Endothelial cell of umbilical vein (primary cell): ENCODE measurements around the gene RFC5. TPM values are rescaled to one million over a fixed set of nuclear protein-coding genes. Genes with fewer than 3 reads are reported as not detected.

Experiments used
- BruUV-seq: library from RNA; stranded (reverse); fragments of 400-500 nt; replicated peaks from 2 replicates; lab custom pipeline; 2021; lab: Mats Ljungman, UMichigan
- CTCF ChIA-PET: fragments of 300-600, 350-600 bp; sonication (Branson Sonifier 250); formaldehyde crosslinking; loops from one replicate; lab custom pipeline; 2021; ENCODE audit warnings: antibody characterized with exemption, inconsistent platforms; lab: Charles Lee
- POLR2A ChIA-PET: fragments of 300-600, 350-600 bp; sonication (Branson Sonifier 250); formaldehyde crosslinking; loops from one replicate; lab custom pipeline; 2021; ENCODE audit warnings: antibody characterized with exemption, inconsistent platforms; lab: Charles Lee
- DNase-seq: peaks from one replicate; pipeline ENCODE4 v3.0.0-alpha.2; 2011; ENCODE audit warnings: low read depth, low spot score
- FAIRE-seq: peaks from 2 replicates; lab custom pipeline; 2011; peaks lifted over from hg19 to GRCh38; lab: Jason Lieb, UNC
- H2AFZ ChIP-seq: 2 replicates; pipeline ENCODE4 v1.6.0; 2012; ENCODE audit warnings: low read depth, low read length, control low read depth, inconsistent platforms
- H3K27ac ChIP-seq: 2 replicates; pipeline ENCODE4 v1.5.1; 2011; ENCODE audit warnings: low read depth, mild to moderate bottlenecking, control low read depth, low read length, moderate library complexity; ENCODE audit not compliant: insufficient read depth
- H3K27me3 ChIP-seq, 2 experiments: 2 replicates each; pipeline versions ENCODE4 v1.6.0 to v1.6.1; 2011; ENCODE audit warnings: low read length in 2 of 2, mixed read lengths in 1 of 2; ENCODE audit not compliant: control insufficient read depth in 2 of 2, insufficient read depth in 2 of 2
- H3K36me3 ChIP-seq, 2 experiments: 2 replicates in 1 of 2; 3 replicates in 1 of 2; pipeline ENCODE4 v1.5.1; 2011; ENCODE audit warnings: low read length in 2 of 2, mild to moderate bottlenecking in 1 of 2, moderate library complexity in 1 of 2; ENCODE audit not compliant: control insufficient read depth in 2 of 2, insufficient read depth in 2 of 2; ENCODE audit errors: extremely low read depth in 1 of 2
- H3K4me1 ChIP-seq: 3 replicates; pipeline ENCODE4 v1.5.1; 2011; ENCODE audit warnings: mild to moderate bottlenecking, low read length; ENCODE audit not compliant: control insufficient read depth, insufficient read depth; ENCODE audit errors: extremely low read depth
- H3K4me2 ChIP-seq: 2 replicates; pipeline ENCODE4 v1.6.1; 2011; ENCODE audit warnings: low read length, control low read depth, mixed read lengths; ENCODE audit not compliant: insufficient read depth
- H3K4me3 ChIP-seq, 3 experiments: fragments of 200-600 bp in 1 of 3; sonication (generic), shearing (Covaris generic) in 1 of 3; replicated peaks in 1 of 3; 2 replicates each; pipeline ENCODE4 v1.5.1; 2011 to 2016; ENCODE audit warnings: control low read depth in 3 of 3, low read length in 3 of 3, mild to moderate bottlenecking in 2 of 3, inconsistent platforms in 1 of 3, low read depth in 1 of 3, moderate library complexity in 1 of 3; ENCODE audit not compliant: insufficient read depth in 1 of 3
- H3K79me2 ChIP-seq: 2 replicates; pipeline ENCODE4 v1.6.0; 2012; ENCODE audit warnings: low read length, inconsistent platforms; ENCODE audit not compliant: control insufficient read depth, insufficient read depth
- H3K9ac ChIP-seq: replicated peaks from 2 replicates; pipeline ENCODE3; 2011; ENCODE audit warnings: low read length, control low read depth; ENCODE audit not compliant: insufficient read depth; ENCODE audit errors: extremely low read depth
- H3K9me1 ChIP-seq: replicated peaks from 3 replicates; pipeline ENCODE4 v1.6.0; 2011; ENCODE audit warnings: mild to moderate bottlenecking, low read length; ENCODE audit not compliant: control insufficient read depth, insufficient read depth; ENCODE audit errors: extremely low read depth
- H3K9me3 ChIP-seq: replicated peaks from 2 replicates; pipeline ENCODE4 v1.5.1; 2012; ENCODE audit warnings: low read length, inconsistent platforms; ENCODE audit not compliant: control insufficient read depth, insufficient read depth
- H4K20me1 ChIP-seq: replicated peaks from 2 replicates; pipeline ENCODE3; 2011; ENCODE audit warnings: mild to moderate bottlenecking, low read length; ENCODE audit not compliant: control insufficient read depth, insufficient read depth; ENCODE audit errors: extremely low read depth
- CTCF ChIP-seq, 2 donors: IDR thresholded peaks; 1 replicate in 1 of 2; 2 replicates in 1 of 2; pipeline ENCODE4 v1.5.1; 2011; ENCODE audit warnings: low read length in 2 of 2, mild to moderate bottlenecking in 2 of 2, moderate library complexity in 2 of 2, control low read depth in 1 of 2, inconsistent platforms in 1 of 2, low read depth in 1 of 2; ENCODE audit not compliant: insufficient read depth in 1 of 2; ENCODE audit errors: extremely low read depth in 1 of 2
- EZH2 ChIP-seq: IDR thresholded peaks from 2 replicates; pipeline ENCODE4 v1.6.1; 2012; ENCODE audit warnings: borderline replicate concordance, low read depth, mild to moderate bottlenecking, moderate library complexity, low read length, inconsistent platforms; ENCODE audit not compliant: severe bottlenecking
- FOS ChIP-seq: IDR thresholded peaks from 2 replicates; pipeline ENCODE4 v1.6.1; 2011; ENCODE audit warnings: mild to moderate bottlenecking, low read length, moderate library complexity, borderline replicate concordance; ENCODE audit not compliant: insufficient read depth
- GATA2 ChIP-seq: IDR thresholded peaks from 2 replicates; pipeline ENCODE4 v1.7.0; 2011; ENCODE audit warnings: low read depth, mild to moderate bottlenecking, moderate library complexity, mixed read lengths, low read length; ENCODE audit not compliant: insufficient read length, insufficient read depth
- JUN ChIP-seq: IDR thresholded peaks from 2 replicates; pipeline ENCODE4 v1.6.1; 2011; ENCODE audit warnings: borderline replicate concordance, low read depth; ENCODE audit not compliant: insufficient read length, insufficient read depth
- MYC ChIP-seq: IDR thresholded peaks from one replicate; pipeline ENCODE4 v1.6.1; 2011; ENCODE audit warnings: mild to moderate bottlenecking, low read depth, low read length
- POLR2A ChIP-seq: IDR thresholded peaks from 2 replicates; pipeline ENCODE4 v1.6.1; 2012; ENCODE audit warnings: low read depth, mild to moderate bottlenecking, control low read depth, low read length
- POLR2AphosphoS5 ChIP-seq: IDR thresholded peaks from 2 replicates; pipeline ENCODE4 v1.6.1; 2012; ENCODE audit warnings: low read depth, mild to moderate bottlenecking, control low read depth, low read length, moderate library complexity; ENCODE audit not compliant: insufficient read depth
- dilution Hi-C: fragments of 300-500 bp; cut with MboI; formaldehyde crosslinking; loops from one replicate; pipeline ENCODE4 v1.15.0; 2019; ENCODE audit warnings: low sequenced_read_pairs; ENCODE audit not compliant: extremely low pct_ligation_motif_present
- intact Hi-C: fragments of 100-400 bp; cut with micrococcal nuclease; formaldehyde crosslinking; loops from one replicate; pipeline ENCODE4 v1.10.0; 2022
- polyA plus RNA-seq, 4 experiments: library from polyadenylated mRNA; depleted of rRNA in 3 of 4; stranded (reverse) in 3 of 4; unstranded in 1 of 4; fragments of >200 nt; gene quantifications; 2 replicates each; pipeline versions ENCODE4 v1.2.1 to v1.2.3, GENCODE V29; 2011 to 2012; ENCODE audit warnings: missing spikeins in 1 of 4
- total RNA-seq: library from RNA; stranded (reverse); gene quantifications from 2 replicates; pipeline ENCODE4 v1.2.3, GENCODE V29; 2021
- TF ChIP-seq, protein P1 (sequence below): IDR thresholded peaks from 2 replicates; pipeline ENCODE4 v1.6.1; 2011; ENCODE audit not compliant: insufficient read depth, insufficient read length

Gene RFC5
- total and polyA plus RNA-seq, 2 donors (not counting 3 experiments of a cell fraction or from before 2014, with no cell fraction given): 18.1 to 23.3 TPM

DNA sequence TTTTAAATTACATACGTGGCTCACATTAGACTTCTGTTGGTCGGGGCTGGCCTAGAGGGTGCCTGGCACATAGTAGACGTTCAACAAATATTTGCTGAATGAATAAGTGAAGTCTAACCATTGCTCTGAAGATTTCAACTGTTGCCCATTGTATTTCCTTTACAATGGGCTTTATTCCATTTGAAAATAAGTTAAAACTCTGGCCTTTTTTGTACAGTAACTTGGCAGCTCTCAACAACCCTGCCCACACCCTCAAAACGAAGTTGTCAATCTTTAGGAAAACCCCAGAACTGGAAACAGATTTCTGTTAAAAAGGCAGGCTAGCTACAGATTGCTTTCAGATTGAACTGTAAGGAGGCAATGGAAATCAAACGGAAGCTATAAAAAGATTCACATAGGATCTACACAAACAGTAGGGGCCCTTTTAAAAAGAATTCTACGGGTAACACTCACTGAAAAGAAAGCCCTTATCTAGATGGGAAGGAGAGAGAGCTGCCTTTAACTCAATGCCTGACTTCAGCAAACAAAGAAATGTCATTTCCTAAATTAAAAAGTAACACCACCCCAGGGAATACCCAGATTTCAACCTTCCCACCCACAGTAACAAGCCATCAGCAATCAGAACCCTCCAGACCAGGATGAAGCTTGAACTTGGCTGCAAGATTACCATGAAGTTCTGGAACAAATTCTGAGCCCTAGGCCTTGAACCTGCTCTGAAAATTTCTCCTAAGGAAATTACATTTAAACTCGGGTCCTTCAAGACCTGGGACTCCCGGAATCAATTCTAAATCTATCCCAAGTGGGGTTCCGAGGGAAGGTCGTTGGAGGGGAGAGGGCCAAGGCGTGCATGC, 43.1 kb downstream of the RFC5 start:
- no peaks in the 10 kb centered on the region for H3K36me3 ChIP-seq
- FAIRE-seq (peak; percentile 74), DNase-seq (peak; percentile 55)
- H3K9me1 ChIP-seq: no peaks in the 10 kb centered on the region
- TF ChIP-seq GATA2 (peak; percentile 13), POLR2AphosphoS5 (no peak)
- H3K4me2 ChIP-seq: peak overlapping the region; percentile 64
- dilution Hi-C loops: no loop called here
- H3K27me3 ChIP-seq: no peaks in the 10 kb centered on the region
- POLR2A ChIA-PET: no interaction called here
- peak overlapping the region; percentile 64 for H3K27ac ChIP-seq
- H4K20me1 ChIP-seq: no peaks in the 10 kb centered on the region
- BruUV-seq: TSS peak; percentile 39
- no peaks in the 10 kb centered on the region for H3K9me3 ChIP-seq
- H2AFZ ChIP-seq: no peak overlapping the region
- peak overlapping the region; percentile 50 to 79 (median 61) for H3K4me3 ChIP-seq
- peak overlapping the region; percentile 87 for H3K9ac ChIP-seq
- peaks cover 25% of the 10 kb centered on the region for H3K4me1 ChIP-seq
- intact Hi-C loops: no loop called here
- CTCF ChIA-PET: interaction anchor here (0.7 to 1.1 kb wide), 4 partner anchors 25 to 185 kb away, joined by 3 to 4 read pairs (median 4); no protein-coding TSS in a partner anchor
- H3K79me2 ChIP-seq: peaks cover 28% of the 10 kb centered on the region

GRCh38 chr12:118060301-118061010, 44.0 kb downstream of the RFC5 start:
- no peaks in the 10 kb centered on the region for H4K20me1 ChIP-seq
- dilution Hi-C loops (no loop called here), intact Hi-C loops (loop anchor here (1.0 kb wide), 2 partner anchors 44 kb away; partner anchors contain the start of genes RFC5 and VSIG10)
- H3K4me3 ChIP-seq: peak overlapping the region; percentile 50 to 79 (median 61)
- H3K4me2 ChIP-seq: peak overlapping the region; percentile 64
- no peak overlapping the region for H2AFZ ChIP-seq
- H3K9me3 ChIP-seq: no peaks in the 10 kb centered on the region
- H3K36me3 ChIP-seq: no peaks in the 10 kb centered on the region
- FAIRE-seq: peak; percentile 37
- peak; percentile 40 for DNase-seq
- ChIA-PET POLR2A (no interaction called here), CTCF (interaction anchor here (0.7 to 2.3 kb wide), 6 partner anchors 25 to 186 kb away, joined by 3 to 7 read pairs (median 4); no protein-coding TSS in a partner anchor)
- H3K9ac ChIP-seq: peak overlapping the region; percentile 87
- H3K4me1 ChIP-seq: peaks cover 17% of the 10 kb centered on the region
- no peaks in the 10 kb centered on the region for H3K27me3 ChIP-seq
- no TSS peak for BruUV-seq
- H3K79me2 ChIP-seq: peaks cover 28% of the 10 kb centered on the region
- TF ChIP-seq POLR2AphosphoS5: no peak
- no peak for TF ChIP-seq EZH2
- no peak for TF ChIP-seq MYC
- no peak for TF ChIP-seq CTCF (IDR thresholded peaks at IDR 0.05; ENCODE audit: extremely low read depth in 1 of 2, insufficient read depth in 1 of 2, low read depth in 1 of 2, low read length in 2 of 2)
- TF ChIP-seq POLR2A: no peak
- TF ChIP-seq JUN: no peak
- no peak for TF ChIP-seq GATA2
- TF ChIP-seq, protein P1, sequence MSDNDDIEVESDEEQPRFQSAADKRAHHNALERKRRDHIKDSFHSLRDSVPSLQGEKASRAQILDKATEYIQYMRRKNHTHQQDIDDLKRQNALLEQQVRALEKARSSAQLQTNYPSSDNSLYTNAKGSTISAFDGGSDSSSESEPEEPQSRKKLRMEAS: no peak
- TF ChIP-seq FOS: no peak
- H3K27ac ChIP-seq: peak overlapping the region; percentile 64
- no peaks in the 10 kb centered on the region for H3K9me1 ChIP-seq
